ENCODE results near the gene APBA3.

GRCh38 chr19:3723110-3723488 lies 38.4 kb downstream of the APBA3 start:
- TF ChIP-seq CTCF (IDR thresholded peaks at IDR 0.05): no peak
- no peak for TF ChIP-seq POLR2A (IDR thresholded peaks at IDR 0.05)
